GM18520 (cell line): ENCODE results near the gene STK11IP.
A peak's percentile ranks its signal among the peaks of the same experiment; 100 is the strongest.

Experiments used
- ATAC-seq: cut with Tn5 transposase; IDR thresholded peaks from one replicate; pipeline ENCODE4 v1.9.1; 2021; ENCODE audit not compliant: unreplicated experiment

The STK11IP gene

DNA sequence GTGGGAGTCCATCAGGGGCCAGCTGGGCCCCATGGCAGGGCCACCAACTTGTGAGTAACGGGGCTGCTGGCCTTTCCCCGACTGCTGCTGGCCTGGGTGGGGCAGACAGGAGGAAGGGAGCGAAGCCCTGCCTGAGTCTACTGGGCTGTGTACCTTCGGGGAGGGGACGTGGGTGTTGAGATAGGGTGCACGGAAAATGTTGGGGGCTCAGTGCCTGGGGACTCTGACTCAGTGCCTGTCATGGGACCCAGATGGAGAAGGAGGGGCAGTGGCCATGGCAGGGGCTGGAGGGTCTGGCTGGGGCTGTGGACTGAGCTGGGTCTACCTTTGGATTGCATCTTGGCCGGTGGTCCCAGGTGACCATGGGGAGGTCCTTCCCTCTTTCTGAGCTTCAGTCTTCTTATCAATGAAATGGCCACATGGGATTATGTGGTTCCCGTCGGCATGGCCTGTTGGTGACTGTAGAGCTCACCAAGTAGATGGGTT, 33.8 kb downstream of the STK11IP start:
- ATAC-seq, result no peak

DNA sequence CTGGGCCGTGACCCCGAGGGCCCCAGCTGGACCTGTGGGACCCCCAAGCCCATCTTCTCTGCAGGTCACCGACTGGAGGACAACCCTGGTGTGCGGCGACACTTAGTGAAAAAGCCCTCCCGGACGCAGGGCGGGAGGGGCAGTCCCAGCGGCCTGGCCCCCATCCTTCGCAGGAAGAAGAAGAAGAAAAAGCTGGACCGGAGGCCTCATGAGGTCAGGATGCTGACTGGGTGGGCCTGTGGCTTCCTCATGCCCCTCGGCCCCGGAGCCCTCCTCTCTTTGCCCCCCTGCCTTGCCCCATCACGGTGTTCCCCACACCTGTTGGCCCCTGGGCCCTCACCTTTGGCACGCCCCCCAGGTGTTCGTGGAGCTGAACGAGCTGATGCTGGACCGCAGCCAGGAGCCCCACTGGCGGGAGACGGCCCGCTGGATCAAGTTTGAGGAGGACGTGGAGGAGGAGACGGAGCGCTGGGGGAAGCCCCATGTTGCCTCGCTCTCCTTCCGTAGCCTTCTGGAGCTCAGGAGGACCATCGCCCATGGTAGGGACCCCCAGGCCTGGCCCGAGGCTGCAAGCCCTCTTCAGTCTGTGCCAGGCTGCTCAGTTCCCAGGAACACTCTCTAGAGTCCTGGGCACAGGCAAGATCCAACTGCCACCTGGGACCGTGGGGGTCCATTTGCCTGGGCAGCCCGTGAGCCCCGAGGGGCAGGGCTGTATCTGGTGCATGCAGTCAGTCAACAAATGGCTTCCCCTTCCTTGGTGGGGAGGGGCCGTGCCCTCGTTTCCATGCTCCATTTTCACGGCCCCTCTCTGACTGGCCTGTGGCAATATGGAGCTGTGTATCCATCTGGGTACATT, 34.5 kb downstream of the STK11IP start:
- ATAC-seq, result no peak

DNA sequence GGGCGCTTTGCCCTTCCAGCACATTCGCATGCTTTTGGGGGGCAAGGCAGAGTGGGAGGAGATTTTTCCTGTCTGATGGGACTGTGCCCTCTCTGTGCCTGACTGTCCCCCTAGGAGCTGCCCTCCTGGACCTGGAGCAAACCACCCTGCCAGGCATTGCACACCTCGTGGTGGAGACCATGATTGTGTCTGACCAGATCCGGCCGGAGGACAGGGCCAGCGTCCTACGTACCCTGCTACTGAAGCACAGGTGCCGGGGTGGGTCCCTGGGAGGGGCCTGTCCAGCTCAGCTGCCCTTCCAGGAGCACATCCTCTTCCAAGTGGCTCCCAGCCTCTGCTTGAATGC, 35.1 kb downstream of the STK11IP start:
- no peak for ATAC-seq

DNA sequence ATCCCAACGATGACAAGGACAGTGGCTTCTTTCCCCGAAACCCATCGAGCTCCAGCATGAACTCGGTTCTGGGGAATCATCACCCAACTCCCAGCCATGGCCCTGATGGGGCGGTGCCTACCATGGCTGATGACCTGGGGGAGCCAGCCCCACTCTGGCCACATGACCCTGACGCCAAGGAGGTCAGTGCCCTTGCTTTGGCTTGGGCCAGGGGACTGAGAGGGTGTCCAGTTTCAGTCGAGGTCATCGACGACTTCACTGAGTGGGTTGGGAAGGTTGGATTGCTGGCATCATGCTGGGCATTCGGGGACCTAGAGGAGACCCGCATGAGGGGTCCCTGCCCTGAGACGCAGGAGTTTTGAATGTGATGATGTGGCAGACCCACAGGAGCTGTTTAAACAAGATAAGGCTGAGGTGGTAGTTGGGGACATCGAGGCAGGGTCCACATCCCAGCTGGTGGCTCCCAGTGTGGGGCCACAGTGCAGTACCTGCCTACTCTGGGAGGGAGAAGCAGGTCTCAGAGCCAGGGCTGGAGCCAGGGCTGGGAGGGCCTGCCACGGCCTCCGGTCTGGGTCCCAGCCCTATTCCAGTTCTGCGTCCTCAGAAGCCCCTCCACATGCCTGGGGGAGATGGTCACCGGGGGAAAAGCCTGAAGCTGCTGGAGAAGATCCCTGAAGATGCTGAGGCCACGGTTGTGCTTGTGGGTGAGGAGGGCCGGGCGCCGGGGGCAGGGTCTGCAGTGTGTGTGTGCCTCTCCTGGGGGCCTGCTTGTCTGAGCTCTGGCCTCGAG, 35.8 kb downstream of the STK11IP start:
- ATAC-seq, result no peak

DNA sequence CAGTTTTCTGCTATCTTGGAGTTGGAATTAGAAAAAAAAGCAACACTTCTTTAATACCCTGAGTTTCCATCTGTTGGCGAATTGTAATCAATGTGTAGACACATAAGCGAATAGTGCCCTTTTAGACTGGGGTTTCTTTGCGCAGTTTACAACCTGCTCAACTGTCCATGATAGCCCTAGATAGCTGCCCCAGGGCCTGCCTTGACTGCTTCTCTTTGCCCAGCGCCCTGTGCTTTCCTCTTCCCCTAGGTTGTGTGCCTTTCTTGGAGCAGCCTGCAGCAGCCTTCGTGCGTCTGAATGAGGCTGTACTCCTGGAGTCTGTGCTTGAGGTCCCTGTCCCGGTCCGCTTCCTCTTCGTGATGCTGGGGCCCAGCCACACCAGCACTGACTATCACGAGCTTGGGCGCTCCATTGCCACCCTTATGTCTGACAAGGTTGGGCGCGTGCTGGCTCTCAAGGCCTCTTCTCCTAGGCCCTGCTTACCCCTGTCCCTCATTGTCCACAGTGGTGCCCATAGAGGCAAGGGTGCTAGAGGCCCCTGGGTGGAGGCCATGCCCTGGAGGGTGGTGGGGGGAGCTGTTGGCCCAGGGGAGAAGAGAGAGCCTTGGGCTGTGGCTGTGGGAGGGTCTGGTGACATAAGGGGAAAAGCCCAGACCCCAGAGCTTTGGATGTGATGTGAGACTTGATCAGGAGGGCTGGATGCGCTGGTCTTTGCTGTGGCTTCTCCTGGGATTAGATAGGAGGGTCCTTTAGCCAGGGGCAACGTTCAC, 36.7 kb downstream of the STK11IP start:
- no peak for ATAC-seq

DNA sequence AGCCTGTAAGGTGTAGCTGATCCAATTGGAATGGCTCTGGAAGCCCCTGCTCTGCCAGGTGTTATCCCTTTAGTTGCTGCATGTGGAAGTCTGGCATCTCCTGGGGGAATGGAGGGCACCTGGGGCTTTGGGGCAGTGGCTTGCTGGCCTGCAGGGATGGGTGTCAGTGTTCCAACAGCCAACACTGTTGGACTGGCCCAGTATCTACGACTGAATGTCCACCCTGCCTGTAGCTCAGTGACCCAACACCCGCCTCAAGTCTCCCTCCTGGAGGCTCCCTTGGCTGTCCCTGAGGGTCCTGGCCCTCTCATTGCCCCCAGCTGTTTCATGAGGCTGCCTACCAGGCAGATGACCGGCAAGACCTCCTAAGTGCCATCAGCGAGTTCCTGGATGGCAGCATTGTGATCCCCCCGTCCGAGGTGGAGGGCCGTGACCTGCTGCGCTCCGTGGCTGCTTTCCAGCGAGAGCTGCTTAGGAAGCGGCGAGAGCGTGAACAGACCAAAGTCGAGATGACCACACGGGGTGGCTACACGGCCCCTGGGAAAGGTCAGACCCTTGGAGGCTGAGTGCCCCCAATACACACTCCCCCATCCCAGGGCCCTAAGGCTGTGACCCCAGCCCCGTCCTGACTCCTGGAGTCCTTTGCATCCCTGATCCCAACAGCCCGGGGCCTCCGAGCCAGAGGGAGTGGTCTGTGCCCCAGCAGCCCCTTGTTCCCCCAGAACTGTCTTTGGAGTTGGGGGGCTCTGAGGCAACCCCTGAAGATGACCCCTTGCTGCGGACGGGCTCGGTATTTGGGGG, 37.5 kb downstream of the STK11IP start:
- no peak for ATAC-seq

DNA sequence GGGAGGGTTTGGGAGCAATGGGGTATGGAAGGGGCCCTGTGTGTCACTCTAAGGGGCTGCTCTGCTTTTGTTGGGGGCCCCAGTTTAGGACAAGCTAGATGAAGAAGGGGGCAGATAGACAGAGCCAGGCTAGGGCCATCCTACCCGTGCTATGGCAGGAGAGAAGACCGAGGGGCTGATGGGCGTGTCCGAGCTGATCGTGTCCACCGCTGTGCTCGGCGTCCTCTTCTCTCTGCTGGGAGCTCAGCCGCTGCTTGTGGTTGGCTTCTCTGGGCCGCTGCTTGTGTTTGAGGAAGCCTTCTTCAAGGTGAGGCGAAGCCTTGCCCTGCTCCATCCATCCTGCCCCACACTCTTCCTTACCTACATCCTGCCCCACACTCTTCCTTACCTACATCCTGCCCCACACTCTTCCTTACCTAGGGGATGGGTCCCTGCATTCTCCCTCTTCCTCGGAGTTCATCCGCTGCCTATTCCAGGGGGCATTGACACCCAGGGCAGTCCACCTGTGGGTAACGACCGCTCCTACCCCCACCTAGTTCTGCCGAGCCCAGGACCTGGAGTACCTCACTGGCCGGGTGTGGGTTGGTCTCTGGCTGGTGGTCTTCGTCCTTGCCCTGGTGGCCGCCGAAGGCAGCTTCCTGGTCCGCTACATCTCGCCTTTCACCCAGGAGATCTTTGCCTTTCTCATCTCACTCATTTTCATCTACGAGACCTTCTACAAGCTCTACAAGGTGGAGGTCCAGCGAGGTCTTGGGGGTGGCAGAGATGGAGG, 38.7 kb downstream of the STK11IP start:
- ATAC-seq, result no peak

DNA sequence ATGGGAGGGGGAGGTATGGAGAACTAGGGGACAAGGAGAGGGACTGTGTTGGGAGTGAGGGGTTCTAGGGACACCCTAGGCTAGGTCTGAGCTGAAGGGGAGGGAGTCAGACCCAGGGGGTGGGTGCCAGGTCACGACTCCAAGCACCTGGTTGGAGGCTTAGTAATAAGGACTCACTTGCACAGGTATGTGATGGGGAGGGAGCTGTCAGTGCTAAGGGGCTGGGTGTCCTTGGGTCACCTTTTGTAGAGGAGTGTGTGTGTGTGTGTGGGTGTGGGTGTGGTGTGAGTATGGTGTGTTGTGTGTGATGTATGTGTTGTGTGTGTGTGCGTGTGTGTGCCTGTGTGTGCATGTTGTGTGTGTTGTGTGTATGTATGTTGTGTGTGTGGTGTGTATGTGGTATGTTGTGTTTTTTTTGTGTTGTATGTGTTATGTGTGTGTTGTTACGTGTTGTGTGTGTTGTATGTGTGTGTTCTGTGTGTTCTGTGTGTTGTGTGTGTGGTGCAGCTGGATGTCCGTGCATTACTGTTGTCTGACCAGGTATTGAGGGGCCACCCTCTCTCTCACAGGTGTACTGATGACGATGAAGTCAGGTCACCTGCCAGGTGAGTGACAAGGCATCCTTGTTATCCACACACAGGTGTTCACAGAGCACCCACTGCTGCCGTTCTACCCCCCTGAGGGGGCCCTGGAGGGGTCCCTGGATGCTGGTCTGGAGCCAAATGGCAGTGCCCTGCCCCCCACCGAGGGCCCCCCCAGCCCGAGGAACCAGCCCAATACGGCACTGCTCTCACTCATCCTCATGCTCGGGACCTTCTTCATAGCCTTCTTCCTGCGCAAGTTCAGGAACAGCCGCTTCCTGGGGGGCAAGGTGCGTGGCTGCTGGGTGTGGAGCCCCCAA, 39.5 kb downstream of the STK11IP start:
- ATAC-seq, result no peak

DNA sequence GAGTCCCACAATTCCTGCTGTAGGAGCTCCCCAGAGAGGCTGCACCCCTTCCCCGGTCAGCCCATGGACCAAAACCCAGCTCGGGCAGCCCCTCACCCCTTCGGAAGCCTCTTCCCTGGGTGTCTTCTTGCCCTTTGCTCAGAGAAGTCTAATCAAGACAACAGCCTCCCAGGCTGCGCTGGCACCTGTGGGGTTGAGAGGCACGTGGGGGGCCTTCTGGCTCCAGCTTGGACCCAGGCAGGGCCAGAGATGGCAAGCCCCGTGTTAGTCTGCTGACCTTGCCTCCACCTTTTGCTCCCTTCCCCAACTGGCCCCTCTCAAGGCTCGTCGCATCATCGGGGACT, 40.2 kb downstream of the STK11IP start:
- ATAC-seq, result no peak

DNA sequence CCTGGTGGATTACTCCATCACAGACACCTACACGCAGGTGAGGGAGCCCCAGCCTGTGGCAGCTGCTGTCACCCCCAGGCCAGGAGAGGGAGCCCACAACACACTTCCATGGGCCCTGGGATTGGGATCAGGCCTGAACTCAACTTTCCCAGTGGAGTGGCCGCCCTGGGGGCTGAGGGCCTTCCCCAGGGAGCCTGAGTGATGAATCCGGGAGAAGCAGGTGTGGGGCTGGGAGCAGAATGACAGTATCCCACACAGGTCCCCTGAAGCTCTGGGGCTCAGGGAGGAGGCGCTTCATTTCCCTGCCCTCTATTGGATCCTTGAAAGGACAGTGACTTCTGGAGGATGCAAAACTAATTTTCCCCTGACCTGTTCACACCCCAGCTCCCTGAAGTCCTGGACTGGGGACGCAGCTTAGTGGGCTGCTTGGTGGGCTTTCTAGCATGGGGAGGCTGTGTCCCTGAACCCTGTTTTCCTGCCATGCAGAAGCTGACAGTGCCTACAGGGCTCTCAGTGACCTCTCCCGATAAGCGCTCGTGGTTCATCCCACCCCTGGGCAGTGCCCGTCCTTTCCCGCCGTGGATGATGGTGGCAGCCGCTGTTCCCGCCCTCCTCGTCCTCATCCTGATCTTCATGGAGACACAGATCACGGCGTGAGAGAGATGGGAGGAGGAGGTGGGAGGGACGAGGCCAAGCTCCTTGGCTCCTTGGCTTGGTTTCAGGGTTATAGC, 40.7 kb downstream of the STK11IP start:
- ATAC-seq, result no peak

DNA sequence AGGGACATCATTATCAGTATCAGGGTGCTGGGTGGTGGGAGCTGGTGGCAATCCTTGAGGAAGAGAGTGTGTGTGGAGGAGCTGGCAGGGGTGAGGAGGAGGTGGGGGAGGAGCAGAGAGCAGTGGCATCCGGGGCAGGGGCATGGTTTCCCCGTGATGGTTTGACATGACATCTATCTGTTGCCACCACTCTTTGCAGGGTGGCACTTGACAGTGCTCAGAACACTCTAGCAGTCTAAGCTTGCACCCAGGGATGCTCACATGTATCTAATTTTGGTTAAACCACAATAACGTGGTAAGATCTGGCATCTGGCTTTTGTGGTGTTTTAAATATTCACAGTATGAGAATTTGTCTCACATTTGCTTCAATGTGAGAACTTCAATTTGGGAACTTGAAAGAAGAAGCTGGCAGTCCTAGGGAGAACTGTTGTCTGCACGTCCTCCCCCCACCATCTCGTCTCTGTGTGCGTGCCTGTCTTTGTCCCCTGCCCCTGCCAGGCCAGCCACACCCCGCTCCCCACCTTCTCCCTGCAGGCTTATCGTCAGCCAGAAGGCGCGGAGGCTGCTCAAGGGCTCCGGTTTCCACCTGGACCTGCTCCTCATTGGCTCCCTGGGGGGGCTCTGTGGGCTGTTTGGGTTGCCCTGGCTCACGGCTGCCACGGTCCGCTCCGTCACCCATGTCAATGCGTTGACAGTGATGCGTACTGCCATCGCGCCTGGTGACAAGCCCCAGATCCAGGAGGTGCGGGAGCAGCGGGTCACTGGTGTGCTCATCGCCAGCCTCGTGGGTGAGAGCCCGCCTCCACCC, 41.5 kb downstream of the STK11IP start:
- no peak for ATAC-seq

DNA sequence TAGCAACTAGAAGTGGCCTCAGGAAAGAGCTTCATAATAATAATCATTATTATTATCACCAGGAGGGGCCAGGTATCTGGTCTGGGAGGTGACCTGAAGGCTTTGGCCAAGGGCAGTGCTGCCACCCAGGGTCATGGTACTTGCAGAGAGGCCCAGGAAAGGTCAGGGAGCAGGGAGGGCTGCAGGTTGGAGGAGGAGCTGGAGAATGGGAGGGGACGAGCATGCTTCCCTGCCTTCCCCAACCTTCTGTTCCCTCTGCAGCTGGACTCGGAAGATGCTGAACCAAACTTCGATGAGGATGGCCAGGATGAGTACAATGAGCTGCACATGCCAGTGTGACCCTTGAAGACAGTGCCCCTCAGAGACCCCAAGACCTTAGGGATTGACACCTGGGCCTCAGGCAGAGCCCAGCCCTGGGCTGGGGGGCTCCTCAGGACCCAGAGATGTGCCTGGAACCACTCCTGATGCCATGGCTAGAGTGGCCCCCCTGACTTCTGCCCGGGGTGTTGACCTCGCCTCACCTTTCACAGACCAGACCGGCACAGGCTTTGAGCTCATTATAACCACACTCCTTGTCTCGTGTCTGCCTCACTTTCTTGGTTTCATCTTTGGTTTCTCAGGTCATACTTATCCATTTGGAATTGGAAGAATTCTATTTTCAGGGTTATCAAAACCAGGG, 43.9 kb downstream of the STK11IP start:
- ATAC-seq, result no peak

DNA sequence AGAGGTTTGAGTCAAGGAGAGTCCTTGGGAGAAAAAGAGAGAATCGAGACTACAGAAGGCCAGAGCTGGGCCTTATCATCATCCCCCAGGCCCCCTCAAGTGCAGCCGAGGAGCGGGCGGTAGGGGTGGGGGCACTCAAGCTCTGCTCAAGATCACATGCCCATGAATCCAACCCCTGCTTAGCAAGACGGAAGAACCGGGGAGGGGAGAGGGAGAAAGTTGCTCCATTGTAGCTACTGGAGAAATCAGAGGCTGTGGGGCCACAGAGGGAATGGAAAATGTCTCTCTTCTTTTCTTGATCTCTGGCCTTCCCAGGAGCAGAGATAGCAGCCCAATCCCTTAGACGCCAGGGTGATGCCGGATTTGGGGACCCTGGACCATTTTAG, 44.4 kb downstream of the STK11IP start:
- no peak for ATAC-seq

DNA sequence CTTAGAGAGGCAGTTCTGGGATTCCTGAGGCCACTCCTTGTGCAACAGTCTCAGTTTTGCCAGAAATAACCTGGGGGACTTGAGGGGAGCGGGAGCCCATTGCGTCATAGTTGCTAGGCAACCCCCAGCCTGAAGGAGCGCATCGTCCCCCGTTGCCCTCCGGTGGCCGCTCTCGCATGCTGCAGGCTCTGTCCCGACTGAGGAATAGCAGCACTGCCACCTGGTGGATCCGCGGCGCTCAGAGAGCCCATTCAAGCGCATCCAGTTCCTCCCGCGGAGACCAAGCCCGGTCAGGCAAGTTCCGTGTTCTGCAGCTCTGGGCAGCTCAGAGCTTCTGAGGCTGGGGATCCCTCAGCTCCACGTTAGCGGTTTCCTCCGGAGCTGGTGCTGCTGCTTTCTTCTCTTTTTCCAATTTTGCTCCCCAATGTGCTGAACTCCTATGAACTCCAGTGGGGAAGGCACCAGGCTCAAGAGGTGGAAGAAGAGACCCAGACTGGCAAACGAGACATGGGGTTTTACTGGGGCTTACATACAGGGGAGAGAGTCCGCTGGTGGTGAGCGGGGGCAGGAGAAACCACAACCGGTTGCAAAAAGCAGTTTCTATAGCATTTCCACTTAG, 44.9 kb downstream of the STK11IP start:
- peak; percentile 99 for ATAC-seq

DNA sequence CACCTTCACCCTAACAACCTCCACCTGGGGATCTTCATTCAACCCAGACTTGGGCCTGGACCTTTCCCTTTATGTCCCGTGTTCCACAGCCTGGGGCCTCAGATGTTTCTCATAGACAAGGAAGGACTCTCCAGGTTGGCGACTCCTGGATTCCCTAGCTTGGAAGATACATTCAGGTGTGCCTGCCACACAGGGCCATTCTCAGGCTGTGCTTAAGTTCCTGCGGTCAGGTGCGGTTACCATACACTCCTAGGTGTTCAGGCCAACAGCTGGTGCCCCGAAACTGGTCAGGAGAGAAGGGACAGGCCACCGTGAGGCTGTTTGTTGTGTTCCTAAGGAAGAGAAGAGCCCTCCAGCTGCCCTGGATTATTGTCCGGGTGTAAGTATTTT, 45.4 kb downstream of the STK11IP start:
- no peak for ATAC-seq

DNA sequence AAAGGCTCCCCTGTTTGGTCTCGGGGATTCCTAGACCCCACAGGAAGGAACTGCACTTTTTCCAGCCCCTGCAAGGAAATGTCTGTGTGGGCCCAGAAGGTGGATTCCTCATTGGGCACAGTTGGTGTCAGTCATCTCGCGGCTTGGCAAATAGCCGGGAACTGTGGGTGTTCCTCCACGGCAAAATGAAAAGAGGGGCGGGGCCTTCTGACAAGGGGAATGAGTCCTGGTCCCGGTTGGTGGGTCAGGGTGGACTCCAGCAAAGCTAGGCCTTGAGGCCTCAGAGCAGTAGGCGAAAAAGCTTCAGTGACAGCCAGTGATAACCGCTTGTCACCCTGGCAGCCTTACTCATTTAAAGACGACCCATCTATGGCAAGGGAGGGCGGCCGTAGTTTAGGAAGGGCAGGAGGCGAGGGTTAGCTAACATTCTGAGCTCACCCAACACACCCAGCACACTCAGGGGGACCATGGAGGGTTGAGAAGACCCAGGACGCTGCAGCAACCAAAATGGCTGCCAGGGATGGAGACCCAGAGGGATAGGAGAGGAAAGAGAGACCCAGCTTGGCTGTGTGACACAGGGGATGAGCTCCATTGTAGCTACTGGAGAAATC, 46.2 kb downstream of the STK11IP start:
- no peak for ATAC-seq
